ENCODE results near the gene PLEKHH2. TPM values are rescaled to one million over a fixed set of nuclear protein-coding genes. Genes with fewer than 3 reads are reported as not detected.
A peak's percentile ranks its signal among the peaks of the same experiment; 100 is the strongest.

PLEKHH2 gene
- total and polyA plus RNA-seq, 2 experiments from 2014 or later: 1.1 to 2.2 TPM

DNA sequence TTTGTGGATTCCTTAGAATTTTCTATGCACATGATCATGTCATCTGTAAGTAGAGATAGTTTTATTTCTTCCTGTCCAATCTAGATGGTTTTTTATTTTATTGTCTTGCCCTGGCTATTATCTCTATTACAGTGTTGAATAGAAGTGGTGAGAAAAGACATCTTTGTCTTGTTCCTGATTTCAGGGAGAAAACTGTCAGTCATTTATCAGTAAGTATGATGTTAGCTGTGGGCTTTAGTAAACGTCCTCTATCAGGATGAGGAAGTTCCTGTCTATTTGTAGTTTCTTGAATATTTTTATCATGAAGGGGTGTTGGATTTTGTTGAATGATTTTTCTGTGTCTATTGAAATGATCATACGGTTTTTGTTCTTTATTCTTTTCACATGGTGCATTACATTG lies 5.3 kb downstream of the PLEKHH2 start:
- H3K27ac ChIP-seq: no peak overlapping the region
- H3F3A ChIP-seq (ENCODE audit: insufficient read depth): no peaks in the 10 kb centered on the region
- H3K4me3 ChIP-seq: no peak overlapping the region
- no peak for TF ChIP-seq EZH2phosphoT487 (IDR thresholded peaks at IDR 0.05; ENCODE audit: insufficient read depth, low read depth)
- TF ChIP-seq EZH2 (IDR thresholded peaks at IDR 0.05; ENCODE audit: insufficient read depth, poor library complexity, severe bottlenecking): no peak
- DNase-seq: no peak
- no peaks in the 10 kb centered on the region for H3K36me3 ChIP-seq (ENCODE audit: low read depth)
- no peak overlapping the region for H2AFZ ChIP-seq
- in situ Hi-C loops (cut with MboI): no loop called here
- H3K9me2 ChIP-seq (ENCODE audit: insufficient read depth): no peaks in the 10 kb centered on the region
- no peaks in the 10 kb centered on the region for H3K4me1 ChIP-seq (ENCODE audit: insufficient read depth)
- H3K4me2 ChIP-seq (ENCODE audit: unreplicated experiment): no peak overlapping the region
- H3K79me2 ChIP-seq (ENCODE audit: insufficient read depth): no peaks in the 10 kb centered on the region
- no peaks in the 10 kb centered on the region for H3K9me3 ChIP-seq (ENCODE audit: low read depth)
- H3K9ac ChIP-seq: no peak overlapping the region
- 58 to 61% methylated on average over 2 of the region's 2 CpGs for whole genome bisulfite sequencing, 2 experiments (ENCODE audit: low coverage in 1 of 2, low lambda C conversion rate in 2 of 2, missing lambda C conversion rate in 2 of 2)
- no peaks in the 10 kb centered on the region for H4K20me1 ChIP-seq (ENCODE audit: insufficient read depth)
- no peaks in the 10 kb centered on the region for H3K27me3 ChIP-seq (replicated peaks; ENCODE audit: insufficient read depth)

DNA sequence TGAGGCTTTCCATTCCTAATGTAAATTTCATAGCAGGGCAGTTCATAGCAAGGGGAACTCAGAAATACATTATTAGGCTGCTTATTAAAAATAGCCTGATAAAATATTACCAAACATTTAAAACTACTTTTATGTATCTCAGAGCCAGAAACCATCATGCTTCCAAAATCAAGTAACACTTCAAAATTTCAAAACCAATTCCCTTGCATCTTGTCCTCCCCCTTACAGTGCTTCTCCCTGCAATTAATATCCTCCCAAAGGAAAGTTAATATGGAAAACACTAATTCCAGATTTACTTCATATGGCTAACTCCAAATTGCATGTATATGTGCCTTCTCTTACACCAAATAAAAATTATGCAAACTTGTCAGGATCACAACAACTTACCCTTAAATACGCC lies 6.6 kb downstream of the PLEKHH2 start:
- 0 out of 2 replicates have a peak, but pooled peaks cover under 1% of the 10 kb centered on the region for H3K4me1 ChIP-seq (ENCODE audit: insufficient read depth)
- no peak overlapping the region for H3K9ac ChIP-seq
- H3K27me3 ChIP-seq (replicated peaks; ENCODE audit: insufficient read depth): no peaks in the 10 kb centered on the region
- no peak for DNase-seq
- no peaks in the 10 kb centered on the region for H4K20me1 ChIP-seq (ENCODE audit: insufficient read depth)
- no peak overlapping the region for H3K4me3 ChIP-seq
- no peak overlapping the region; the same call in 1 of the 2 replicates for H2AFZ ChIP-seq
- no peaks in the 10 kb centered on the region for H3F3A ChIP-seq (ENCODE audit: insufficient read depth)
- no peaks in the 10 kb centered on the region for H3K9me2 ChIP-seq (ENCODE audit: insufficient read depth)
- H3K4me2 ChIP-seq (ENCODE audit: unreplicated experiment): no peak overlapping the region
- no peak overlapping the region for H3K27ac ChIP-seq
- no peaks in the 10 kb centered on the region for H3K36me3 ChIP-seq (ENCODE audit: low read depth)
- 100% methylated on average over 1 of the region's 1 CpG for WGBS, 2 experiments (ENCODE audit: low coverage in 1 of 2, low lambda C conversion rate in 2 of 2, missing lambda C conversion rate in 2 of 2)
- no peaks in the 10 kb centered on the region for H3K9me3 ChIP-seq (ENCODE audit: low read depth)
- TF ChIP-seq EZH2phosphoT487 (IDR thresholded peaks at IDR 0.05; ENCODE audit: insufficient read depth, low read depth) (no peak), EZH2 (IDR thresholded peaks at IDR 0.05; ENCODE audit: insufficient read depth, poor library complexity, severe bottlenecking) (no peak)
- in situ Hi-C loops (cut with MboI): no loop called here
- no peaks in the 10 kb centered on the region for H3K79me2 ChIP-seq (ENCODE audit: insufficient read depth)

DNA sequence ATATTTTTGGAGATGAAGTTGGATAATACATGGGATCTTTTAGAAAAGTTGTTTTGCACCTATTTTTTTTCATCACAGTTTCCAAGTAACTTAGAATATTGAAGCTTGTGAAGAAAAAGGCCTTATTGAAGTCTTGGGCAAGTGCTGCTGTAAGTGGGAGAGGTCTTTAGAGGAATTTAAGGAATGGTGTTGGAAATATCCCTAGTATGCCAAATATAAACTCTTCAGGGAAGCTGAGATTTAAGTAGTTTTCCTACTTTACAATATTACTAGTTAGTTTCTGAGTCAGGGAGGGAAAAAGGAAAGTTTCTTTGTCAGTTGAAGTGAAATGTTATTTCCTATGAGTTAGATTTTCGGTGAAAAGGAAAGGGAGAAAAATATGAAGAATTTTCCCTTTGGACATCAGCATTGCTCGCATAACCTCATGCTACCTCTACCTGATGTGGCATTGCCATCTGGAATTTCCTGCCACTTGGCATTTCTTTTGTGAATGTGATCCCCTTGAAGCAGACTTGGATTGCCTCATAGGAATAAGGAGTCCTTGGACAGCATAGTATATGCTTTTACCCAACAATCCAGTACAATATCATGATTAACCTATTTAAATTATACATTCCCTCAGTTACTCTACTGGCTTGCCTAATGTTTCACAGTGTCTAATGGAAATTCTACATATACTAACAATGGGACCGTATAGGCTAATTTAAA lies 12.1 kb downstream of the PLEKHH2 start:
- no peak for DNase-seq
- 73 to 87% methylated on average over 3 of the region's 3 CpGs for WGBS, 2 experiments (ENCODE audit: low coverage in 1 of 2, low lambda C conversion rate in 2 of 2, missing lambda C conversion rate in 2 of 2)
- Histone ChIP-seq H3K36me3 (ENCODE audit: low read depth) (no peaks in the 10 kb centered on the region), H3K9me3 (ENCODE audit: low read depth) (no peaks in the 10 kb centered on the region), H3K79me2 (ENCODE audit: insufficient read depth) (no peaks in the 10 kb centered on the region), H3K27ac (no peak overlapping the region), H3K9ac (no peak overlapping the region), H3K4me2 (ENCODE audit: unreplicated experiment) (no peak overlapping the region), H3K9me2 (ENCODE audit: insufficient read depth) (no peaks in the 10 kb centered on the region), H3K4me1 (ENCODE audit: insufficient read depth) (peaks cover 8% of the 10 kb centered on the region; the same call in 1 of the 2 replicates), H3K27me3 (replicated peaks; ENCODE audit: insufficient read depth) (no peaks in the 10 kb centered on the region), H2AFZ (peak overlapping the region; percentile 18; the same call in 1 of the 2 replicates), H4K20me1 (ENCODE audit: insufficient read depth) (no peaks in the 10 kb centered on the region), H3K4me3 (no peak overlapping the region), H3F3A (ENCODE audit: insufficient read depth) (peaks cover 6% of the 10 kb centered on the region; the same call in 1 of the 2 replicates)
- in situ Hi-C loops (cut with MboI): no loop called here
- TF ChIP-seq EZH2 (IDR thresholded peaks at IDR 0.05; ENCODE audit: insufficient read depth, poor library complexity, severe bottlenecking) (no peak), EZH2phosphoT487 (IDR thresholded peaks at IDR 0.05; ENCODE audit: insufficient read depth, low read depth) (no peak)

- peaks cover 8% of the 10 kb centered on the region; the same call in 1 of the 2 replicates for H3K4me1 ChIP-seq (ENCODE audit: insufficient read depth)
- H3K4me2 ChIP-seq (ENCODE audit: unreplicated experiment): no peak overlapping the region
- peaks cover 6% of the 10 kb centered on the region; the same call in 1 of the 2 replicates for H3F3A ChIP-seq (ENCODE audit: insufficient read depth)
- in situ Hi-C loops (cut with MboI): no loop called here
- no peaks in the 10 kb centered on the region for H3K9me3 ChIP-seq (ENCODE audit: low read depth)
- H3K27ac ChIP-seq: no peak overlapping the region
- H3K36me3 ChIP-seq (ENCODE audit: low read depth): no peaks in the 10 kb centered on the region
- no peak overlapping the region for H3K9ac ChIP-seq
- no peaks in the 10 kb centered on the region; the same call in 1 of the 2 replicates for H3K9me2 ChIP-seq (ENCODE audit: insufficient read depth)
- no peak overlapping the region for H2AFZ ChIP-seq
- H3K79me2 ChIP-seq (ENCODE audit: insufficient read depth): no peaks in the 10 kb centered on the region
- no peak for DNase-seq
- no peak for TF ChIP-seq EZH2phosphoT487 (IDR thresholded peaks at IDR 0.05; ENCODE audit: insufficient read depth, low read depth)
- H3K4me3 ChIP-seq: no peak overlapping the region
- WGBS, 2 experiments (ENCODE audit: low coverage in 1 of 2, low lambda C conversion rate in 2 of 2, missing lambda C conversion rate in 2 of 2): 88 to 90% methylated on average over 2 of the region's 2 CpGs
- no peaks in the 10 kb centered on the region for H3K27me3 ChIP-seq (replicated peaks; ENCODE audit: insufficient read depth)
- H4K20me1 ChIP-seq (ENCODE audit: insufficient read depth): no peaks in the 10 kb centered on the region
These were observed 16.4 kb downstream of the PLEKHH2 start for GRCh38 chr2:43653506-43653905.
